ENCODE results near the gene SELENOF.

Gene SELENOF

DNA sequence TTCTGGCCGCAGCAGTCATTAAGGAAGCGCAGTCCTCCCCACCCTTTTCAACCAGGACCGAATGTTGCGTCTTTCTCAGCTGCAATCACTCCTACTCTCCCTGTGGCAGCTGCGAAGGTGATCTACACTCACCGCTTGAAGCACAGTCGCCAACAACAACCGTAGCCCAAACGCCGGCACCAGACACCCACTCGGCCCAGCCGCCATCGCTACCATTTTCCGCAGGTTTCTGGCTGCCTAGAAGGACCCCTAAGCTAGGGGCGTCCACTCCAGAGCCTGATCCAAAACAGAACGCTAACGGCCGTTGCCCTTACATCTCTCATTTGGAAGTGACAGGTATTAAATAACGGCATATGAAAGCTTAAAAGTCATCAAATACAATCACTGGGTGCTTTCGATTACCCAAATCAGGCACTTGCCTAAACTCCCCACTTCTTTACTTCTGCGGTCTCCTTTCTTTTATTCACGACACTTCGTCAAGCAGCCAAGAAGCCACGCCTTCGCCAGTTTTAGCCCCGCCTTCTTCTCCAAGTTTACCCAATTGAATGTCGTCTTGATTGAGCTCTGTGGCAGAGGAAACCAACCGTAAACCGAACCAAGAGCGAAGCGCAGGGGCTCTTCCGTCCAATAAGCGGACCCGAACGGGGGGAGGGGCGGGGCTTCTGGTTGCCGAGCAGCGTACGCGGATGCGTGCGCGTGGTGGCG, at the start of gene SELENOF:
Gene SELENOF (minus strand): TSS at position 231 of the 705 bp plus-strand sequence. CDS start 15 bp downstream, at position 216.
- DNase-seq = peak; percentile 55 to 99 (median 96)

DNA sequence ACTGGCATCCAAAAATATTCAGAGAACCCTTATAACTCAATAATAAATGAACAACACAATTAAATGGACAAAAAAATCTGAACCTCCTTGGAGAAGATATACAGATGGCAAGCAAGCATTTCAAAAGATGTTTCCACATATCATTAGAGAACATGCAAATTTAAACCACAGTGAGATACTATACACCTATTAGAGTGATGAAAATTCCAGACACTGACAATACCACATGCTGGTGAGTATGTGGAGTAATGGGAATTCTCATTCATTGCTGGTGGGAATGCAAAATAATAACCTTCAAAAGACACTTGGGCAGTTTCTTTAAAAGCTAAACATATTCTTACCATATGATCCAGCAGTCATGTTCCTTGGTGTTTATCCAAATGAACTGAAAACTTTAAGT, 46.6 kb upstream of the SELENOF start:
- no peak for DNase-seq

DNA sequence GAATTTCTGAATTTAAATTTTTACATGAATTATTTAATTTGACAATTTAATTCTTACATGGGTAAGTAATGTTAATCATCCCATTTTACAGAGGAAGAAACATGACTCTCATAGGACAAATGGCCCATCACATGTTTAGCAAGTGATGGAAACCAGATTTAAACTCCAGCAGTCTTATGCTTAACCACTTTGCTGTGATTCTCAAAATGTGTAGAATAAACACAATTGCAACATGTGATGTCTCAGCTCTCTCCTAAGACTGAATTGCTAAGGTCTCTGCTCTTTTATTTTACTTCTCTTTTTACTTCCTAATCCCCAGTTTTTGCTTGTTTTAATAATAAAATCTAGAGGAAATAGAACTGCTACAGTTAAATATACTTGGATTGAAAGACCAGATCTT, 43.3 kb upstream of the SELENOF start:
- no peak for DNase-seq

DNA sequence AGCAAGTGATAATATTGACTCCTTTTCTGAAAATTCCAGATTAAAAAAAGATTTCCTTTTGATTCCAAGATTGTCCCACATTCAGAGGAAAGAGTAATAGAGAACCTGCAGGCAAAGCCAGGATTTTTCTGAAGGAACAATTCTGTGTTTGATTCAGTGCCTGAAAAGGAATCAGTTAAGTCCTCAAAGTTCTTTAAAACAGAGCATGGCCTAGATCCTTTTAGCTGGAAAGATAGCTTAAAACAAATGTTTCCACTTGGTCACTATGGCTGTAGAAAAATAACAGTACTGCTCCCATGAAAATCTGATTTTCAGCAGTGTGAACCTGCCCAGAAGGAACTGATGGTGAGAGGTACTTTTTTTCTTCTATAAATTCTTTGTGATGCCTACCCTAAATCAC, 42.3 kb upstream of the SELENOF start:
- DNase-seq = no peak

DNA sequence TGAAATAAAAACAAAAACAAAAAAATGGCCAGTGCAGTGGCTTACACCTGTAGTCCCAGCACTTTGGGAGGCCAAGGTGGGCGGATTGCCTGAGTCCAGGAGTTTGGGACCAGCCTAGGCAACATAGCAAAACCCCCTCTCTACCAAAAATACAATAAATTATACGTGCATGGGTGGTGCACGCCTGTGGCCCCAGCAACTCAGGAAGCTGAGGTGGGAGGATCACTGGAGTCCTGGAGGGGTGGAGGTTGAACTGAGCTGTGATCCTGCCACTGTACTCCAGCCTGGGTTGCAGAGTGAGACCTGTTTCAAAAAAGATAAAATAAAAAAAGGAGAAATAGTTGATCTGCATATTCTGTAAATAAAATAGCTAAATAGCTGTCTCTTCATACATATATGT, 41.8 kb upstream of the SELENOF start:
- no peak for DNase-seq

DNA sequence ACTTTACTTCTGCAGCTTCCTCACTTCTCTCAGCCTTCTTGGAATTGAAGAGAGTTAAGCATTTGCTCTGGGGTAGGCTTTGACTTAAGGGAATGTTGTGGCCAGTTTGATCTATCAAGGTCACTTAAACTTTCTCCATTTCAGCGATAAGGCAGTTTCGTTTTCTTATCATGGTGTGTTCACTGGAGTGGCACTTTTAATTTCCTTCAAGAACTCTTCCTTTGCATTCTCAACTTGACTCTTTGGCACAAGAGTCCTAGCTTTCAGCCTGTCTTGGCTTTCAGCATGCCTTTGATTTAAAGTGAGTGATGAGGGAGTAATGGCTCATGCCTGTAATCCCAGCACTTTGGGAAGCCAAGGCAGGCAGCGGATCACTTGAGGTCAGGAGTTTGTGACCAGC, 39.2 kb upstream of the SELENOF start:
- DNase-seq = peak in 1 of 14 donors; percentile 4

DNA sequence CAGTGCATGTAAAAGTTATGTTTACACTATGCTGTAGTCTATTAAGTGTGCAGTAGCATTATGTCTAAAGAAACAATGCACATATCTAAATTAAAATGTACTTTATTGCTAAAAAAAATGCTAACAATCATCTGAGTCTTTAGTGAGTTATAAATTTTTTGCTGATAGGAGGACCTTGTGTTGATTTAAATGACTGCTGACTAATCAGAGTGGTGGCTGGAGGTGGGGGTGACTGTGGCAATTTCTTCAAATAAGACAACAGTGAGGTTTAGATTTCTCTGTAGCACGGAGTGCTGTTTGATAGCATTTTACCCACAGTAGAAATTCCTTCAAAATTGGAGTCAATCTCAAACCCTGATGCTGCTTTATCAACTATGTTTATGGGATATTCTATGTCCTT, 37.5 kb upstream of the SELENOF start:
- no peak for DNase-seq

DNA sequence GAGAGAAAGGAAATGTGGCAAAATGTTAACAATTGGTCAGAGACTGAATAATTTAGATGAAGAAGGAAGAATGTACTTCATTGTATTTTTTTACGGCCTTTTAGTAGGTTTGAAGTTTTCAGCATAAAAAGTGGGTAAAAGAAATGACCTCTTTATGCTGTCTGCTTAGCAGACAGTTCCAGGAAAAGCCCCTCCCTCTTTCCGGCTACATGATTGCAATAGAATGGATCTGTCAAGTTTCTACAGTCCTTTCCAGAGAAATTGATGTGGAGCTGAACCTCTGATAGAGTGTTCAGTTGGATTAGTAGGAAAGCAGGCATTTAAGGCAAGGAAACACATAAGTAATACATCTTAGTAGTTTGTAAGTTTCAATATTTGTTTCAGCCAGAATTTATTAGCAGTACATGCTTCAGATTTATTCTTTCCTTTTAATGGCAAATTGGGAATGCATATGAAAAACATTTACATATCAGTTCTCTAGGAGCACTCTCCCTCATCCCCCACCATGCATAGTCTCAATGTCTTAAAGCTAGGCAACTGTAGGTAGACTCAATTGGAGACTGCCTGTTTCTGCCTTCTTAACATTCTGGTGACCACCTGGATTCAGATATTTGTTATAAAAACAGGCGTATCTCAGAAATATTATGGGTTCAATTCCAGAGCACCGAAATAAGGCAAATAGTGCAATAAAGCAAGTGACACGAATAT, 36.9 kb upstream of the SELENOF start:
- no peak for DNase-seq

DNA sequence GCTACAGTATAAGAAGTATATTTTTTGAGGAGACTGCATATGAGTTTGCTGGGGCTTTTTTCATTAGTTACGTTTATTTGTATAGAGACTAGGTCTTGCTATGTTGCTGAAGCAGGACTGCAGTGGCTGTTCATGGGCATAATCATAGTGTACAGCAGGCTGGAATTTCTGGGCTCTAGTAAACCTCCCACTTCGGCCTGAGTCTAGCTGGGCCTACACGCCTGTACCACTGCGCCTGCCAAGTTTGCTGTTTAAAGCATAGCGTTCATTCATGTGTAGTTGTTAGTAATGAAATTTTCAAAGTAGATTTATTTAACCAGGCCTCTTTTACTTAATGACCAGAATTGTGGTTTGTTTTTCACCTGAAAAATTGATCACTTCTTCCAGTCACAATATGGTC, 34.3 kb upstream of the SELENOF start:
- DNase-seq = no peak

DNA sequence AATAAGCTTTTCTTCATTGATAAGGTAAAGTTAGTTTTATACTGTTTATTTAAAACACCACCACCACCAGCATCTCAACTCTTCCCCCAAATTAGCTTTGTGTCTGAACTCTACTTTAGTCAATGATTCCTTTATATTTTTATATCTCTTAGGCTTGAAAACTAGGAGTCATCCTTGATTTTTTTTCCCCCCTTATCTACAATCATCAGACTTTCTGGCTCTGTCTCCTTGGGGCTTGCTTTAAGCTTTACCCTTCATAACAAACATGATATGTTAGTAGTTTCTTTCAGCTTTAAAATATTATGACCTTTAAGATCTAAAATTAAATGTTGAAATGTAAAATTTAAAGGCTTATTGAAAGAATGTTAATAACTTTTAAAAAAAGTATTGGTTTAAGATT, 28.8 kb upstream of the SELENOF start:
- no peak for DNase-seq

DNA sequence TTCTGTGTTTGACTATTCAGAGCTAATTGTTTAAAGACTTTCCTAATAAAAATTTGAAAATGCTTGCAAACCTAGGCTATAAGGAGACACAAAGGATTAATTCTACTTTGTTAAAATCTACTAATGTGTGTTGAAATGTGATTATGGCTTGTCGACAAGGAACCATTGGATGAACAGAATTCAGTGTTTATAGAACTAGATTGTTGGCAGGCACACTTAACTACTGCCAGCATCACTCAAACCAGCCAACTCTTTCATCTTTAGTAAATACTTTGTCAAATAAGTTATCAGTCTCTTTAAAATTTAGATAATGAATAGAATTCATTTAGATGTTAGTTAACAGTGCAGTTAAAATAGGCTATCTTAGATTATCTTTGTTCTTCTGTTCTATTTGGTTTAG, 28.1 kb upstream of the SELENOF start:
- DNase-seq = no peak

DNA sequence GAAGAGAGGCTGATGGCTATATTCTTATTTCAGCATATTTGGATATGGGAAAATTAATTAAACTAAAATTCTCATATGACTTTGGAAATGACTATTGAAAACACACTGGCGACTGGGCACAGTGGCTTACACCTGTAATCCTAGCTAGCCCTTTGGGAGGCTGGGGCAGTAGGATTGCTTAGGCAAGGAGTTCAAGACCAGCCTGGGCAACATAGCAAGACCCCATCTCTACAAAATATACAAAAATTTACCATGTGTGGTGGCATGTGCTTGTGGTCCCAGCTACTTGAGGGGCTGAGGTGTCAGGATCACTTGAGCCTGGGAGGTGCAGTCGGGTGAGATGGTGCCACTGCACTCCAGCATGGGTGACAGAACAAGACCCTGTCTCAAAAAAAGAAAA, 26.7 kb upstream of the SELENOF start:
- no peak for DNase-seq

DNA sequence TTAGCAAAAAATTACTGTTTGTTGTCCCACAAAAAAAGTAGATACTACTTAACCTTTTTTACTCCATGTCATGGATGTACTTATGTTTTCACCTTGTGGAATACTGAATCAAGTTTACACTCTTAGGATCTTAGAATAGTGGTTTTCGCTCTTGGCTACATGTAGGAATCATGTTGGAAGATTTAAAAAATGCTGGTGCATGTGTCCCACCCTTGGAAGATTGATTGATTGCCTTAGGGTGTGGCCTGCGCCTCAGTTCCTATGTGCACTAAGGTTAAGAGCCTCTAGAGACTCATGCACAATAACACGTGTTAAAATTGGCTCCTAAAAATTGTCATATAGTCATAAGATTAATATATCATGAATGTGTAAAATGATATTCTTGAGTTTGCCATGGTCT, 25.5 kb upstream of the SELENOF start:
- DNase-seq = no peak

DNA sequence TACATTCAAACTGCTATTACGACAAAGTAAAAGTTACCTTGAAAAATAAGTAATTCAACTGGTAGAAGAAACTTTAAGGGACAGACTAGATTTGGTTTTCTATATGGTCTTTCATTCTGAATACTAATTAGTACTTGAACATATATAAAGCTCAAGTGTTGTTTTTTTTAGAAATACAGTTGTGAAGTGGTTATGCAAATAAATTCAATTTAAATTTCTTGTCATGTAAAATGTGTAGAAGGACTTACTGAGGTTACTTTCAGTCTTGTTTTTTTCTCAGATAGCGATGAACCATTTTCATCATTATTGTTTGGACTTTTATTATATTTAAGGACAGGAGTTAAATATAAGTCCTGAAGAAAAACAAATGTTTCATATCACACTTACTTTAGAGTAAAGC, 24.9 kb upstream of the SELENOF start:
- no peak for DNase-seq

DNA sequence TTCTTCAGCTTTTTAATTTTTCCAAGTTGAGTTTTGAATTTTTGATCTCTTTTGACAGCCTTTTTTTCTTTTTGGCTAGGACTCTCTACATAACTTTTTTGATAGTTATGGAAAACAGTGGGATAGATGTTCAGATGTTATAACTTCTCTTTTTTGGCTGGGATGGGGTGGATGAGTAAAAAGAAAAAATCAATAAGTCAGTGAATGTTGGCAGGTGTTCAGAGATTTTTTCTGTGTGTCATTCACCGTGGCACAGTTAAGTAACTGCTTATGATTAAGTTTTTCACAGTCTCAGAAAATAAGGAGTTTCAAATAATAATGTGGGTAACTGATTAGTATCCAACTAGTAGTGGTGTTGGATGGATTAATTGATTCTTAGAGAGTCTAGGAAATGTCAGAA, 24.5 kb upstream of the SELENOF start:
- no peak for DNase-seq

DNA sequence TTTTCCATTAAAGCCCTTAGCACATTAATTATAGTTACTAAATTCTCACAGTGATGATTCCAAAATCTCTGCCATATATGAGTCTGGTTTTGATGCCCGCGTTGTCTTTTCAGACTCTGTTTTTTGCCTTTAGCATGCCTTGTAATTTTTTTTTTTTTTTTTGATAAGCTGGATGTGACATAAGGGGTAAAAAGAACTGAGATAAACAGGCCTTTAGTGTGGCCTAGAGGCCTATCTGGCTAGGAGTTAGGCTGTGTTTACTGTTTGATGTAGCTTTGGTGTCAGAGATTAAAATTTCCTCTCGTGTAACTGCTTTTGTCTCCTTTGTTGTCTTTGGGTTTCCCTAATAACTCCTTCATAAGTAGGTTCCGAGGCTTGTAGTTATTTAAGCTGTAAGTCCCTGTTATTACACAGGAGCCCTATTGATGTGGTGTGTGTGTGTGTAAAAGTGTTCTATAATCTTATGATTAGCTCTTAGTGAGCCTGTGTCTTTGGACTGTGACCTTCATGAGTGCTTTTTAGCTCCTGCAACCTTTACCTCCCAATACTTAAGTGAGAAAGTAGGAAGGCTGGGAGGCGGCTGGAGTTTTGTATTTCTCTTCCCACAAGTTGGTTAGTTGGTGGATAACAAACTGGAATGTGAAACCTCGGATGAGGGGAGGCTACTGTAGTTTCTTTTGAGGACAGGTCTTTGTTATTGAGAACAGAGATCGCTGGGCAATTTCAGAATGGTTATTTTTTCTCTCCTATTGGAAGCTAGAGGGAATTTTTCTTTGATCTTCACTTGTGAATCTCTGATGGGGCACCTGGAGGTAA, 19.8 kb upstream of the SELENOF start:
- DNase-seq = no peak

DNA sequence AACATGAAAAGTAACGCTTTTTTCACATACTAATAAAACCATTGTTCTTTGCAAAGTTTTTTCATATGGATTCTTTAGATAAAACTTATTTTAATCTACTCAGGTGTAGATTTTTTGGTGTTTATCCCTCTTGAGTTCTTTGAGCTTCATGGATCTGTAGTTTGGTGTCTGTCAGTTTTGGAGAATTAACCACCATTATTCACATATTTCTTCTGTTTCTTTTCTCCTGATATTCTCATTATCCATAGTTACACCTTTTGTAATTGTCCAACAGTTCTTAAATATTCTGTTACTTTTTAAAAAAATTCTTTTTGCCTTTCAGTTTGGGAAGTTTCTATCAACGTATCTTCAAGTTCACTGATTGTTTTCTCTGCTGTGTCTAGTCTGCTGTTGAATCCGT, 19.1 kb upstream of the SELENOF start:
- no peak for DNase-seq

DNA sequence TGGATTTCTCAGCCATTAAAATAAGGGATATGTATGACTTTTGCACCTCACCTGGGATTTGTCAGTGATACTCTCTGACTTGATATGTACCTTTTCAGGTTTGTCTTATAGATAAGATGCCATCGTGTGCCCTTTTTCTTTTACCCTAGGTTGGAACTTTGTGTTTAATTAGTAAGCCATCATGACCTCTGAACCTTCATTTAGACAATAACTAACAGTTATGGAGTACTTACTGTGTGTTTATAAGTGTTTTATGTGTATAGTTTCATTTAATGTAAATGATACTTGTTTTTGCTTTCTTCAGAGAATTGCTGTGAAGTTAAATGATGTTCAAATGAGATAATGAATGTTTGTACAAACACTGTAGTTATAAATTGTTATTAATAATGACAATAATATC, 14.9 kb upstream of the SELENOF start:
- DNase-seq = no peak

DNA sequence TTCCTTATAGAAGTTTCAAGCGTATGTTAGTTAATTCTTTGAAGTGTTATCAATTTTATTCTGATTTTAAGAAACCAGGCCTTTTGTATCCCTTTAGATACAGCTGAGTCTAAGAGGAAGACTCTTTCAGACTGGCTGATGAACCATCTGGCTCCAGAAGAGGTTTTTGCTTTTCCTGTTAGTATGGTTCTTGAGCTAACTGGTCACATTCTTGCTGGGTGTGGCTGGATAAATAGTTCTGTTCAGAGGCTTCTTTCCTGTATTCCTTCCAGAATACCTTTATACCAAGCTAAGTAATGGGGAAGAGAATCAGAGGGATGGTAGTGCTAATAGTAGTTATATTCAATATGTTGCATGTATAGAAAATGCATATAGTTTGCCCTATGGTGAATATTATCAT, 13.0 kb upstream of the SELENOF start:
- no peak for DNase-seq

DNA sequence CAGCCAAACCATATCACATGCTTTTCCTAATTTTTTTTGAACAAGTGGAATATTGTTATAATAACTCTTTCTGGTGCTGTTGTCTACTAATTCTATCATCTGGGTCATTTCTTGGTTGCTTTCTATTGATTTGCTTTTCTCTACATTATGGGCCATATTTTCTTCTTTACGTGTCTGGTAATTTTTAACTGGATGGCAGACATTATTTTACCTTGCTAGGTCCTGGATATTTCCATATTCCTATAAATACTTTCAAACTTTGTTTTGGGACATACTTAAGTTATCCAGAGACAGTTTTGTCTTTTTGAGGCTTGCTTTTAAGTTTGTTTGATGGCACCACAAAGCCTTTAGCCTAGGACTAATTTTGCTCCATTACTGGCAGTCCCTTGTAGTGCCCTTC, 11.8 kb upstream of the SELENOF start:
- DNase-seq = no peak

DNA sequence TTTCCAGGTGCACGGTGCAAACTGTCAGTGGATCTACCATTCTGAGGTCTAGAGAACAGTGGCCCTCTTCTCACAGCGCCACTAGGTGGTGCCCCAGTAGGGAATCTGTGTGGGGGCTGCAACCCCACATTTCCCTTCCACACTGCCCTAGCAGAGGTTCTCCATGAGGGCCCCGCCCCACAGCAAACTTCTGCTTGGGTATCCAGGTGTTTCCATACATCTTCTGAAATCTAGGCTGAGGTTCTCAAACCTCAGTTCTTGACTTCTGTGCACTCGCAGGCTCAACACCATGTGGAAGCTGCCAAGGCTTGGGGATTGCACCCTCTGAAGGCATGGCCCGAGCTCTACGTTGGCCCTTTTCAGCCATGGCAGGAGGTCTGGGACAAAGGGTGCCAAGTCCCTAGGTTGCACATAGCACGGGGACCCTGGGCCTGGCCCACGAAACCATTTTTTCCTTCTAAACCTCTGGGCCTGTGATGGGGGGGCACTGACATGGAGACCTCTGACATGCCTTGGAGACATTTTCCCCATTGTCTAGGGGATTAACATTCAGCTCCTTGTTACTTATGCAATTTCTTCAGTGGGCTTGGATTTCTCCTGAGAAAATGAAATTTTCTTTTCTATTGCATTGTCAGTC, 10.5 kb upstream of the SELENOF start:
- DNase-seq = no peak

DNA sequence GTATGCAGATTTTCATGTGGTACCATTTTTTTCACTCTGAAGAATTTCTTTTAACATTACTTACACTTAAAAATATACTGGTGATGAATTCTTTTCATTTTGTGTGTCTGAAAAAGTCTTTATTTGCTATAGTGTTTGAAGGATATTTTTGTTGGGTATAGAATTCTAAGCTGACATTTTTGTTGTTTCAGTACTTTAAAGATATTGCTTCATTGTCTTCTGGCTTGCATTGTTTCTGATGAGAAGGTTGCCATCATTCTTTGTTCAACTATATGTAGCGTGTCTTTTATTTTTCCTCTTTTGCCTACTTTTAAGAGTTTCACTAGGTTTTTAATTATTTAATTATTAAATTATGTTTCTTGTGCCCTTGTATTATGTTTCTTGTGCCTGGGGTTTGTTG, 8.5 kb upstream of the SELENOF start:
- DNase-seq = no peak

DNA sequence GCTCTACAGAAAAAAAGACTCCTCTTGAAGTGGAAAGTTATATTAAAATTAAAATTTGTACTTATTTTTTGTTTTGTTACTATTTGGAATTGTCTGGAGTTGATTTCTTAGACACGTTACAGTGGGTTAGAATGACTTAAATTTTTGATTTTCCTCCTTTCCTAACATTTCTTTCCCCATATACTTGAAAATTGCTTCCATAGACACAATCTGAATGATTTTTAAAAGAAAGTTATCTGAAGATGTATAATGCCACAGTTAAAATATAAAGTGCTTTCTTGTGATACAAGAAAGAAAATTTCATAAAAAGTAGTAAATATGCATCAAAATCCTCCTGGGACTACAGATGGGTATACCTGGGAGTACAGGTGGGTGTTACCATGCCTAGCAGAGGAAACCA, 2.8 kb upstream of the SELENOF start:
- DNase-seq = no peak
